Transverse colon (tissue), 4 donors: ENCODE results near the gene FRY.

Source experiments
- CTCF ChIP-seq, 5 experiments: fragments of 200-600 bp in 3 of 5; fragments of 450-650 bp in 2 of 5; sonication (generic) in 3 of 5; IDR thresholded peaks; 1 replicate in 2 of 5; 2 replicates in 3 of 5; pipeline ENCODE4 v1.5.1; 2016 to 2017; ENCODE audit warnings: antibody characterized with exemption in 5 of 5, inconsistent platforms in 3 of 5, mild to moderate bottlenecking in 2 of 5, moderate library complexity in 1 of 5
- POLR2AphosphoS5 ChIP-seq, 3 donors: sonication (generic); formaldehyde crosslinking; IDR thresholded peaks; one replicate each; pipeline ENCODE4 v1.6.1; 2016; ENCODE audit warnings: antibody characterized with exemption in 3 of 3

DNA sequence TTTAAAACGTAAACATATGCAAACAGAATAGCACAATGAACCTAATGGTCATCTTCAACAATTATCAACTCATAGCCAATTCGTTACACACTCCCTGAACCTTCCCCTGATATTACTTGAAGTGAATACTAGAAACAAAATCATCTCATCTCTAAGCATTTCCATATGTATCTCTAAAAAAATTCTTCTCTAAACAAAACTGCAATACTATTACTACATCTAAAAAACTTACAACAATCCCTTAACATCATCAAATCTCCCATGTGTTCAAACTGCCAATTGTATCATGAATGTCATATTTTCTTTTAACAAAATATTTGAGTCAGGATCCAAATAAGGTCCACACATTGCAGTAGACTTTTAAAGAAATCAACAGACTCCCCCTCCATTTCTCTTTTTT lies 61.4 kb downstream of the FRY start:
- TF ChIP-seq POLR2AphosphoS5 (IDR thresholded peaks at IDR 0.05) (no peak), CTCF (IDR thresholded peaks at IDR 0.05) (no peak)
